H9 (cell line): Measurements from ENCODE around the gene HPGDS. TPM values are rescaled to one million over a fixed set of nuclear protein-coding genes. Genes with fewer than 3 reads are reported as not detected.

Experiments used
- DNase-seq: peaks from one replicate; pipeline ENCODE4 v3.0.0-alpha.2; 2017
- H2AFZ ChIP-seq: one replicate; pipeline ENCODE4 v1.6.1; 2013; ENCODE audit warnings: mild to moderate bottlenecking, low read length, control low read depth, moderate library complexity
- H2AK5ac ChIP-seq: 2 replicates; pipeline ENCODE4 v1.6.1; 2013; ENCODE audit warnings: low read length, control low read depth, mixed read lengths; ENCODE audit not compliant: insufficient read length
- H2BK120ac ChIP-seq: one replicate; pipeline ENCODE4 v1.6.1; 2013; ENCODE audit warnings: low read depth, mild to moderate bottlenecking, low read length, control low read depth, inconsistent platforms; ENCODE audit not compliant: poor library complexity, severe bottlenecking
- H2BK12ac ChIP-seq: 2 replicates; pipeline ENCODE4 v1.6.1; 2013; ENCODE audit warnings: low read length, control low read depth, mixed read lengths, low read depth; ENCODE audit not compliant: insufficient read length
- H2BK15ac ChIP-seq: 2 replicates; pipeline ENCODE4 v1.6.1; 2013; ENCODE audit warnings: low read depth, low read length, control low read depth
- H2BK20ac ChIP-seq: one replicate; pipeline ENCODE4 v1.6.1; 2013; ENCODE audit warnings: low read depth, mild to moderate bottlenecking, low read length, control low read depth, inconsistent platforms; ENCODE audit not compliant: poor library complexity, severe bottlenecking
- H2BK5ac ChIP-seq: 2 replicates; pipeline ENCODE4 v1.6.1; 2013; ENCODE audit warnings: low read length, control low read depth, mixed read lengths; ENCODE audit not compliant: insufficient read length
- H3K14ac ChIP-seq: 2 replicates; pipeline ENCODE4 v1.6.1; 2013; ENCODE audit warnings: low read length, control low read depth; ENCODE audit not compliant: insufficient read depth
- H3K18ac ChIP-seq: 2 replicates; pipeline ENCODE4 v1.6.1; 2013; ENCODE audit warnings: low read depth, mild to moderate bottlenecking, mixed read lengths, low read length, control low read depth; ENCODE audit not compliant: insufficient read length
- H3K23ac ChIP-seq: 2 replicates; pipeline ENCODE4 v1.6.1; 2013; ENCODE audit warnings: low read length, control low read depth, mixed read lengths, low read depth; ENCODE audit not compliant: insufficient read length
- H3K23me2 ChIP-seq: 2 replicates; pipeline ENCODE4 v1.6.1; 2013; ENCODE audit warnings: low read depth, mild to moderate bottlenecking, mixed read lengths, low read length, control low read depth; ENCODE audit not compliant: insufficient read length, poor library complexity, severe bottlenecking
- H3K27ac ChIP-seq: 2 replicates; pipeline ENCODE4 v1.5.1; 2013; ENCODE audit warnings: low read length, control low read depth, mixed read lengths, low read depth; ENCODE audit not compliant: insufficient read length
- H3K27me3 ChIP-seq: 2 replicates; pipeline ENCODE4 v1.6.1; 2013; ENCODE audit warnings: low read length, control low read depth, inconsistent platforms; ENCODE audit not compliant: insufficient read depth
- H3K4ac ChIP-seq: 2 replicates; pipeline ENCODE4 v1.6.1; 2013; ENCODE audit warnings: low read depth, mild to moderate bottlenecking, control low read depth, inconsistent platforms, low read length, moderate library complexity
- H3K4me1 ChIP-seq: 2 replicates; pipeline ENCODE4 v1.6.1; 2013; ENCODE audit warnings: low read length, control low read depth, inconsistent platforms; ENCODE audit not compliant: insufficient read depth
- H3K4me2 ChIP-seq: 2 replicates; pipeline ENCODE4 v1.6.1; 2013; ENCODE audit warnings: low read length, control low read depth, mixed read lengths; ENCODE audit not compliant: insufficient read length, insufficient read depth
- H3K56ac ChIP-seq: 2 replicates; pipeline ENCODE4 v1.6.1; 2013; ENCODE audit warnings: low read depth, mild to moderate bottlenecking, mixed read lengths, low read length, control low read depth; ENCODE audit not compliant: insufficient read length
- H3K79me1 ChIP-seq: 2 replicates; pipeline ENCODE4 v1.6.1; 2013; ENCODE audit warnings: low read depth, mild to moderate bottlenecking, moderate library complexity, low read length, control low read depth, inconsistent platforms; ENCODE audit not compliant: insufficient read depth, poor library complexity, severe bottlenecking
- H3K79me2 ChIP-seq: 2 replicates; pipeline ENCODE4 v1.6.1; 2013; ENCODE audit warnings: low read length, control low read depth, inconsistent platforms; ENCODE audit not compliant: insufficient read depth
- H3K9ac ChIP-seq: 2 replicates; pipeline ENCODE4 v1.6.1; 2013; ENCODE audit warnings: low read length, control low read depth, mixed read lengths; ENCODE audit not compliant: insufficient read length; ENCODE audit errors: extremely low read depth
- H3K9me3 ChIP-seq: one replicate; pipeline ENCODE4 v1.6.1; 2013; ENCODE audit warnings: low read depth, low read length, inconsistent platforms; ENCODE audit not compliant: control insufficient read depth
- H3T11ph ChIP-seq: one replicate; pipeline ENCODE4 v1.6.1; 2013; ENCODE audit warnings: mild to moderate bottlenecking, low read length, control low read depth, inconsistent platforms
- H4K20me1 ChIP-seq: one replicate; pipeline ENCODE4 v1.6.1; 2013; ENCODE audit not compliant: control insufficient read depth, insufficient read length, insufficient read depth
- H4K5ac ChIP-seq: 2 replicates; pipeline ENCODE4 v1.6.1; 2013; ENCODE audit warnings: low read depth, mild to moderate bottlenecking, mixed read lengths, low read length, control low read depth; ENCODE audit not compliant: insufficient read length
- H4K8ac ChIP-seq: replicated peaks from 2 replicates; pipeline ENCODE4 v1.6.1; 2013; ENCODE audit warnings: low read length, control low read depth, mixed read lengths, low read depth; ENCODE audit not compliant: insufficient read length
- H4K91ac ChIP-seq: 2 replicates; pipeline ENCODE4 v1.6.1; 2013; ENCODE audit warnings: low read depth, mild to moderate bottlenecking, moderate library complexity, mixed read lengths, low read length, control low read depth; ENCODE audit not compliant: insufficient read length
- H3K27ac Mint-ChIP-seq, 3 experiments: 2 replicates in 2 of 3; 3 replicates in 1 of 3; pipeline ENCODE4 v1.8.0; 2020 to 2021; ENCODE audit warnings: mixed read lengths in 3 of 3, mild to moderate bottlenecking in 1 of 3, moderate library complexity in 1 of 3
- H3K27me3 Mint-ChIP-seq: 2 replicates; pipeline ENCODE4 v1.8.0; 2021; ENCODE audit warnings: low read depth, mild to moderate bottlenecking, moderate library complexity, mixed read lengths
- H3K36me3 Mint-ChIP-seq, 3 experiments: 2 replicates in 2 of 3; 3 replicates in 1 of 3; pipeline ENCODE4 v1.8.0; 2020 to 2021; ENCODE audit warnings: low read depth in 3 of 3, mixed read lengths in 3 of 3; ENCODE audit not compliant: insufficient read depth in 1 of 3
- H3K4me1 Mint-ChIP-seq, 2 experiments: 2 replicates each; pipeline ENCODE4 v1.8.0; 2020; ENCODE audit warnings: mixed read lengths in 2 of 2
- H3K4me3 Mint-ChIP-seq, 2 experiments: 2 replicates in 1 of 2; 3 replicates in 1 of 2; pipeline ENCODE4 v1.8.0; 2020 to 2021; ENCODE audit warnings: mild to moderate bottlenecking in 2 of 2, mixed read lengths in 2 of 2, moderate library complexity in 1 of 2
- H3K9me3 Mint-ChIP-seq, 2 experiments: 2 replicates in 1 of 2; 3 replicates in 1 of 2; pipeline ENCODE4 v1.8.0; 2020; ENCODE audit warnings: mild to moderate bottlenecking in 2 of 2, mixed read lengths in 2 of 2, moderate library complexity in 1 of 2
- CTCF ChIP-seq: fragments of 200-600 bp; sonication (generic); conservative IDR thresholded peaks from 3 replicates; pipeline ENCODE4 v1.8.0; 2021; ENCODE audit warnings: antibody characterized with exemption, mild to moderate bottlenecking
- WGBS: extraction: QIAGEN DNeasy Blood & Tissue Kit; methylation state at CpG from one replicate; pipeline ENCODE4 v1.1.7; 2013; ENCODE audit warnings: missing lambda C conversion rate, low lambda C conversion rate, mixed read lengths; ENCODE audit not compliant: insufficient read length; ENCODE audit errors: extremely low coverage; 5-methylcytosine and 5-hydroxymethylcytosine counted together
- total RNA-seq: library from RNA; stranded (reverse); gene quantifications from 2 replicates; pipeline ENCODE4 v1.2.1, GENCODE V29; 2021

Gene HPGDS
- total RNA-seq, 1 experiment from 2014 or later = not detected

GRCh38 chr4:94364527-94364926 lies 21.9 kb upstream of the HPGDS start:
- Mint-ChIP-seq H3K4me3 (no peak overlapping the region), H3K27me3 (no peaks in the 10 kb centered on the region), H3K27ac (no peak overlapping the region), H3K36me3 (peaks cover 0 to 5% (median 0%) of the 10 kb centered on the region in 3 experiments; a peak in 1 of 7 replicates), H3K9me3 (peaks cover 3 to 4% of the 10 kb centered on the region in 2 experiments; a peak in 3 of 5 replicates), H3K4me1 (0 out of 4 replicates have a peak, but pooled peaks cover 0 to 2% of the 10 kb centered on the region in 2 experiments)
- no CpG with 5 or more reads among the region's 4 CpGs for WGBS
- no peak overlapping the region for H2BK15ac ChIP-seq
- no peak overlapping the region for H3T11ph ChIP-seq
- no peaks in the 10 kb centered on the region for H3K9me3 ChIP-seq
- no peaks in the 10 kb centered on the region for H3K79me1 ChIP-seq
- H3K27me3 ChIP-seq = no peaks in the 10 kb centered on the region
- H3K18ac ChIP-seq = no peak overlapping the region
- DNase-seq = no peak
- H3K56ac ChIP-seq = no peak overlapping the region
- H3K14ac ChIP-seq = no peak overlapping the region
- peaks cover 2% of the 10 kb centered on the region; the same call in 1 of the 2 replicates for H3K4me1 ChIP-seq
- H3K23me2 ChIP-seq = no peaks in the 10 kb centered on the region
- H4K8ac ChIP-seq = no peak overlapping the region
- H3K79me2 ChIP-seq = no peaks in the 10 kb centered on the region
- H4K20me1 ChIP-seq = no peaks in the 10 kb centered on the region
- H3K27ac ChIP-seq = no peak overlapping the region
- H2AK5ac ChIP-seq = no peak overlapping the region
- H3K23ac ChIP-seq = no peak overlapping the region
- H2BK20ac ChIP-seq = no peak overlapping the region
- no peak overlapping the region for H3K4me2 ChIP-seq
- H2AFZ ChIP-seq = no peak overlapping the region
- H4K5ac ChIP-seq = no peak overlapping the region
- H2BK5ac ChIP-seq = no peak overlapping the region
- H3K4ac ChIP-seq = no peak overlapping the region
- H2BK12ac ChIP-seq = no peak overlapping the region
- H3K9ac ChIP-seq = no peak overlapping the region
- H2BK120ac ChIP-seq = no peak overlapping the region
- H4K91ac ChIP-seq = no peak overlapping the region
- no peak for TF ChIP-seq CTCF
